Right renal cortex interstitium (tissue), 3 donors: ENCODE data around the gene SRGN. TPM values are rescaled to one million over a fixed set of nuclear protein-coding genes. Genes with fewer than 3 reads are reported as not detected.
"Not testable (repeated sequence)": the region's sequence is repeated elsewhere in the genome, so short reads cannot be mapped to it uniquely, and the experiment has no call there.

Experiments used
- DNase-seq, 3 donors: peaks; one replicate each; pipeline ENCODE4 v3.0.0-alpha.2; 2013; ENCODE audit warnings: low read depth in 3 of 3, low spot score in 2 of 3
- polyA plus RNA-seq, 3 donors: library from polyadenylated mRNA; unstranded; fragments of 120-200 nt; gene quantifications; one replicate each; pipeline ENCODE4 v1.2.1, GENCODE V29; 2013; ENCODE audit not compliant: insufficient read length in 3 of 3

Gene SRGN, protein sequence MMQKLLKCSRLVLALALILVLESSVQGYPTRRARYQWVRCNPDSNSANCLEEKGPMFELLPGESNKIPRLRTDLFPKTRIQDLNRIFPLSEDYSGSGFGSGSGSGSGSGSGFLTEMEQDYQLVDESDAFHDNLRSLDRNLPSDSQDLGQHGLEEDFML
- 10 to 100 TPM; 14.2 to 19.5 (median 16.3) TPM for polyA plus RNA-seq

DNA sequence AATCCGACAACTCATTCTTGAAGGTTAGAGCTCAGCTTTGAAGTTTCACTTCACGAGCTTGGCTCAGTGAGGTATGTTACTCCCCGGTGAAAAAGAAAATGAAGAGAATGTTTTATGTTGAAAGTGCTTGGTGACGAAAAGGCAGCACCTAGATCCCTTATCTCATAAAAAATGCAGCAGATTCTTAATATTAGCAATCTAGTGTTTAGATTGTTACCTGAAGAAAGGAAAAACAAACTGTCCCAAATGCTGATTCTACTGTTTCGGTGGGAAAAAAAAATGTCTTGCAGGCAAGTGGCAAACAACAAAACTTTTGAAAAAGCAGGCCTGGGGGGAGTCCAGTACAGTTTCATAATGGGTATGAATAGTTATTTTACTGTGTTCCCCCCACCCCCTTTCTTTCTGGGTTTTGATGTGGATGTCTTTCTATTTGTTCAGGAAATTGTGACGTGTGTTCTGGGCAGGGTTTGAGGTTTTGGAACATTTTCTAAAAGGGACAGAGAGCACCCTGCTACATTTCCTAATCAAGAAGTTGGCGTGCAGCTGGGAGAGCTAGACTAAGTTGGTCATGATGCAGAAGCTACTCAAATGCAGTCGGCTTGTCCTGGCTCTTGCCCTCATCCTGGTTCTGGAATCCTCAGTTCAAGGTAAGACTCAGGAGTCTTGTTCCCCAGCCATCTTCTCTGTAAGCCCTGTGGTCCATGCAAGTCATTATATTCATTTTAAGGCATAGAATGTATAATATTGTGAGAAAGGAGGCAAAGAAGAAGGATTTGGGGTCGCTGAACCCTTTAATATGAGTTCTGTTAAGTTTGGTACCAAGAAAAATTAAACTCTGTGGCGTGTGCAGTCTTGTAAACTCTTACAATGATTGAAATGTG is at the start of gene SRGN:
Gene SRGN, plus strand, starts transcription at position 514 of the 881 bp plus-strand sequence. Its CDS starts 55 bp downstream, at position 569.
- DNase-seq: no peak

DNA sequence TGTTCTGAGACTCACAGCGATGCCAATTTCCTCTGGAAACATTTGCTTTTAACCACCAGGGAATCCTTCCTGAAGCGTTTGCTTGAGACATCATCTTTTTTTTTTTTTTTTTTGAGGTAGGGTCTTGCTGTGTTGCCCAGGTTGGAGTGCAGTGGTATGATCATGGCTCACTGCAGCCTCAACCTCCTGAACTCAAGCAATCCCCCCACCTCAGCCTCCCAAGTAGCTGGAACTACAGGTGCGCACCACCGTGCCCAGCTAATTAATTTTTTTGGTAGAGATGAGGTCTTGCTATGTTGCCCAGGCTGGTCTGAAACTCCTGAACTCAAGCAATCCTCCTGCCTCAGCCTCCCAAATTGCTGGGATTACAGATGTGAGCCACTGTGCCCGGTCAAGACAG is 47.0 kb upstream of the SRGN start:
- not testable (repeated sequence) for DNase-seq

DNA sequence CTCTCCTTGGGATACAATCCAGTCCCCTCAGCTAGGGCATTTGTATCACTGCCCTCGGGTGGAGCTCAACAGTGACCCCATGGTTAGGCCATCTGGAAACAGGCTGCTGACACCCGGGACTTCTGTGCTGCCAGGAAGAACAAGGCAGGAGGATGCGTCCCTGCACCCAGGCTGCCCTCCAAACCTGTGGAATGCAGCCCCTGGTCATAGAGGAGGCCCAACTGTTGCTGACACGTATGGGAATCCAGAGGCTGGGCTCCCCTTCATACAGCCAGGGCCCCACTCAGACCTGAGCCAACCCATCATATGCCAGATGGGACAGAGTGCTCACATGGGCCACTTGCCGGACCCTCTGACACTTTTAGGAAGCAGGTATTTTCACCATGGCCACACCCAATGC is 45.5 kb upstream of the SRGN start:
- no peak for DNase-seq

DNA sequence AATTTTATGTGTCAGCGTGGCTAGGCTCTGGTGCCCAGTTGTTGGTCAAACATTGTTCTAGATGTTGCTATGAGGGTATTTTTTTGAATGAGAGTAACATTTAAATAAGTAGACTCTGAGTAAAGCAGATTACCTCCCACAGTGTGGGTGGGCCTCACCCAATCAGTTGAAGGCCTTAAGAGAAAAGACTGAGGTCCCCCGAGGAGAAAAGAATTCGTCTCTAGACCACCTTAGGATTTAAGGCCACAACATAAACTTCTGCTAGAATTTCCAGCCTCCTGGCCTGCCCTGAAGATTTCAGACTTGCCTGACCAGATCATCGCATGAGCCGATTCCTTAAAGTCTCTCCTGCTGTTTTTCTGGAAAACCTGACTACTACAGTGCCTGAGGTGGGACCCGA is 45.1 kb upstream of the SRGN start:
- no peak for DNase-seq

DNA sequence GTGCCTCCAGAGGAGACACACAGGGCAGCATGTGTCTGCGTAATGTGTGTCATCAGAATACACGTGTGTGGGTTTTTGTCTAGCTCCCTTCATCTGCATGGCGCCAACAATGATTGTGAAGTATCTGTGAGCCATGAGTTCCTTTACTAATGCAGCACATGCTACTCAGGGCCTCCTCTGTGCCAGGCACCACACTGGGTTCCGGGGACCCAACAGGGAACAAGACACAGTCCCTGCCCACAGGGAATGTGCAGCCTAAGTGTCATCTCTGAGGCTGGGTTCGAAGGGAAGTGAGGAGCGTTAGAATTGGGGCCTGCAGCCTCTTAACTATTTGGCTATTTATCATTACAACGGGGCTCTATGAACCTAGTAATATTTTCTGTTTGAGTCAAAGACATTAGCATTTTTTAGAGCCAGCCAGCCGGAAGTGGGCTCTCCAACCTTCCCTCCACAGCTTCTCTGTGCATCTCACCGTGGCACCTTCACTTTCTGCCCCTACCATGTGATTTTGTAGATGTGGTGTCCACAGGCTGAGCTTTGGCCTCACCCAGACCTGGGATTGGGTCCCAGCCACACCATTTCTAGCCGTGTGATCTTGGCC is 43.9 kb upstream of the SRGN start:
- DNase-seq: no peak

- DNase-seq: no peak
These were observed 43.4 kb upstream of the SRGN start for GRCh38 chr10:69044546-69044945.

DNA sequence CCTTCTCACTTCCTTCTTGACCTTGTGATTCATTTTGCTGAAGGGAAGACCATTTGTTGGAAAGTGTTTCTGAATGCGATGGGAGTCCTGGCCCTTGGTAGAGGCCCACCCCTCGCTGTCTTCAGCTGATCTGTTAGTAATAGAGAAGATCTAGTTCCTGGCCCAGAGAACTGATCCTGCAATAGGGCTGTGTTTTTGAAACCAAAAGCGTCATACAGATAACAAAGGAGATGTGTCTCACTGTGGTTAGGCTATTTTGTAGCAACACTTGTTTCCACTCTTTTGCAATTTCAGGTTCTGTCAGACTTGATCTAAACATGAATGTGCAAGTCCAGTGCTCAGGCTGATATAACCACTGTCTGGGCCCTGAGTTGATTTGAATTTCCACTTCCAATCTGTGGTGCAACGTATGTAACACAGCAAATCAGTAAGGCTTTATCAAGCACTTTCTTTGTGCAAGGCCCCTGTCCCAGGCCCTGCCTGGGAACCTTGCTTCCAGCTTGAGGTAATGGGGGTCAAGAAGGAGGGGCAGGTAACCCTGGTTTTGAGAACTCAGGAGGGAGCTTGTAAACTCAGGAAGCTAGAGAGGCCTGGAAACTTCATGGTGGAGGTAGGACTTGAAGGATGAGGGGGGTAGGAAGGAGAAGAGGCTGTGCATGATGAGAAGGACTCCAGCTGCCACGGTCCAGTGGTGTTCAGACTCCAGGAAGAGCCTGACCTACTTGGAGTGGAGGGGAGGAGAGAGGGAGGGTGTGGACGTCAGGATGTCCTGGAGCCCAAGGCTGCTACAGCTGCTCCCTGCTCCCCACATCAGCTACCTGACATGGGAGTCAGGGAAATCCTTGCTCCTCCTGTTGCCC is 42.2 kb upstream of the SRGN start:
- DNase-seq: no peak

DNA sequence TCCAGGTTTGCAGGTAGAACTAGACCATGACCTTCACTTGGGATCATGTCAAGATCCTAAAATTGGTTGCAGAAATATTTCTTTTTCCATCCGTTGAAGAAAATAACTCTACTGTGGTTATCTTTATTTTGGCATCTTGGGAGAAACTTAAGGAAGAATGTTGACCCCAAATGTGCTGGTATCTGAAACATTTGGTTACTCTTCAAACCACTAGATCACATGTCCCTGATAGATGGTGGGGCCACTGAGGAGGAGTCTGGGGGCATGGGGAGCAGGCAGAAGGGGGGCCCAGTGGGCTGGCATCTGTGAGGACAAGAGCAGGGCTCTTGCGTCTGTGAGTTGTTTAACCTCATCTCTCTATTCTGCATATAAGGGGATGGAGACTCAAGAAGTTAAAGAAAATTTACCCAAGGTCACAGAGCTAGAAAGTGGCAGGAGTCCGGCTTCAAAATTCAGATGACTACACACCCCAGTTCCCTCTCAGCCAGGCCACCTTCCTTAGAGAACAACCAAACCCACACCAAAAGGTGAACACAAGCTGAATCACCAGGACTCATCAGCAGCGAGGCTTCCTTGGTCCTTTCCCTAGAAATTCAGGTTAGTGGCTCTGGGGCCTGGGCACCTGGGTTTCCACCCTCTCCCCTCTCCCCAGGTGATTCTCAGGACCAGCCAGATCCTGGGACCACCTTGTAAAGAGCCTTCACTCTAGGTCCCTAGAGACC is 40.6 kb upstream of the SRGN start:
- DNase-seq: no peak

DNA sequence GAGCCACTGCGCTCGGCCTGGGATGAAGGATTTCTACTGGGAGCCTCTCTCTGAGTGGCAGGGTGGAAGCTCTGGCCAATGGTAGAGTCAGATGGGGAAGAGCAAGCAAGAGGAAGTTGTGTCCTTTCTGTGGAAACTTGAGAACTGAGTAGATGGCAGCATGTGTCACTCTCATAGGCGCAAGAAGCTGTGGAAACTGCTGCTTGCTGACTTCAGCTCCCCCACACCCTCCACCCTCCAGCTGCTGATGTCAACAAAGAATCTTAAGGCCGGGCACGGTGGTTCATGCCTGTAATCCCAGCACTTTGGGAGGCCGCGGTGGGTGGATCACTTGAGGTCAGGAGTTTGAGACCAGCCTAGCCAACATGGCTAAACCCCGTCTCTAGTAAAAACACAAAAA is 39.8 kb upstream of the SRGN start:
- DNase-seq: no peak

DNA sequence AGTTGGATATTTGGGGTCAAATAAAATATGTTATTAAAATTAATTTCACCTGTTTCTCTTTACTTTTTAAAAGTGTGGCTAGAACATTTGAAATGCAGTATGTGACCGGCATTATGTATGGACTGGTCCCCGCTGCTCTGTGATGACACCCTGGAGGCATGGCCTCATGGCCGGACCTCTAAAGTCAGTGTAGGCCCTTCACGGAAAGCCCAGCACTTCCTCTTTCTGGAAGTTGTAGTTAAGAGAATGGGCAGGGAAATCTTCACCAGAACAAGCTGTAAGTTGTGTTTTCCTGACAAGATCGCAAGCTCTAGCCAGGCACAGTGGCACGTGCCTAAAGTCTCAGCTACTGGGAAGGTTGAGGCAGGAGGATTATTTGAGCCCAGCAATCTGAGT is 38.3 kb upstream of the SRGN start:
- DNase-seq: no peak

DNA sequence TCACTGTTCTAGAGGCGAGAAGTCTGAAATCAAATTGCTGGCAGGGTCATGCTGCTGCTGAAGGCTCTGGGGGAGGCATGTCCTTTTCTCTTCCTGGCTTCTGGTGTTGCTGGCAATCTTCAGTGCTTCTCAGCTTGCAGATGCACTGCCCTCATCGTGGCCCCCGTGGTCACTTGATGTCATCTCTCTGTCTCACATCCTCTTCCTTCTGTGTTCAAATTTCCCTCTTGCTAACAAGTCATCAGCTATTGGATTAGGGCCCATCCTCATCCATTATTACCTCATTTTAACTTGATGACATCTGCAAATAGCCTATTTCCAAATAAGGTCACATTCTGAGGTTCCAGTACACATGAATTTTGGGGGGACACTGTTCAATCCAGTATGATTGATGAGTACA is 36.6 kb upstream of the SRGN start:
- DNase-seq: no peak

DNA sequence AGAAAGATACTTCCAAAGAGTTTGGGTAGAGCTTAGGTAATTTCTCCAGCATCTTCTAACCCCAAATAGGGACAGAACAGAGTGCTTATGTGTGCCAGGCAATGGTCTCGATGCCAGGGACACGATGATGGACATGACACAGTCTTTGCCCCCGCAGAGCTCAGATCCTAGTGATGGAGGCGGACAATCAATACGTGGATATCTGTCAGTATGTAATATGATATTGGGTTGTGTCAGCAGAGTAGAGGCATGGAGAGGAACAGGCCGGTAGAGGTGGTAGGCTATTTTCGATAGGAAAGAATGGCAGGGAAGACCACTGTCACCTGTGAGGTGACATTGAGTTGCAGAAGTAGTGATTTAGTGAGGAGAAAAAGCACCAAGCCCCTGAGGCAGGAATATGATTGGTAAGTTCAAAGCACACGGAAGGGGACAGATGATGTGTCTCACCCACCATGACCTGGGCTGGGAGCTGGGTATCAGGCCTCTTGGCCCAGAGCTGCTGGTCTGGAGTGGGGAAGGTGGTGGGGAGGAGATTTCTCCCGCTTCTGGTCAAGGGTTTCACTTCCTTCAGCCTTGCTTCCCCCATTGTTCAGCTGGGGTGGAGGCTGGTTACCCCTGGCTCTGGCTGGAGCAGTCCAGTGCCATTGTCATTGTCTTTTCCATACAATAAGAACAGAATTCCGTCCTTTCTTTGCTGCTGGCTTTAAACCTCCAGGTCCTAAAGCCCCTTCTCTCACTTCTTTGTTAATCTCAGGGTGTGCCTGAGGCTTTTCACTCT is 36.0 kb upstream of the SRGN start:
- DNase-seq: no peak

DNA sequence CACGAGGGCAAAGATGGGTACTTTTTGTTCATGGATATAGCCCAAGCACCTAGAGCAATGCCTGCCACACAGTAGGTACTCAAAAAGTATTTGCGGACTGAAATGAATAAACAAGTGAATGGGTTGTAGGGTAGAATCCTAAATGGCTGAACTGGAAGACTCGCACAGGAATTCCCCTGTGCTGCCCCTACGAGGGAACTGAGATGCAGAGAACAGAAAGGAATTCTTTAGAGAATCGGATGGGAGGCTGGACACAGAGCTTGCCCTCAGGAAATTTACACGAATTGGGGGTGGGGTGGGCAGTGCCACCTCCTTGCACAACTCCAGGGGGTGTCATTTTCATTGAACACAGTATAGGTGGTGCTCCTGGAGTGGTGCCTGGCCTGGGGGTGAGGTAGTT is 35.2 kb upstream of the SRGN start:
- no peak for DNase-seq

GRCh38 chr10:69055241-69055640 is 32.7 kb upstream of the SRGN start:
- no peak for DNase-seq

DNA sequence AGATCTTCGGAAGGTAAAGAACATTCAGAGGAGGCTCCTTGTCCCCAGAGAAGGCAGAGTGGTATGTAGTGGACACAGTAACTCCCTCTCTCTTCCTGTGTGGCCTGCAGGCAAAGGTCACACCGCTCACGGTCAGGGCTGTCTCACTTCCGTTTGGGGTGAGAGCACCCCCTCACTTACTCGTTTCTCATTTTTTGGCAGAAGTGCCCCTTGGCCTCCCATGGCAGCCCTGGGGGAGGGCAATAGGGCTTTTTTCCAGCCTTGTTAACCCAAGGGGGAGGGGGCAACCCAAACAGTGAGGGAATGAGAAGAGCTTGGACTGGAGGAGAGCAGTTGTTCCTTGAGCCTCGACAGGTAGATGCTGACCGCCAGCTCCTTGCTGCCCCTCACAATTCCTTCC is 31.8 kb upstream of the SRGN start:
- no peak for DNase-seq

- no peak for DNase-seq
These were observed 31.2 kb upstream of the SRGN start for GRCh38 chr10:69056536-69057260.

GRCh38 chr10:69057261-69057950 is 30.5 kb upstream of the SRGN start:
- no peak for DNase-seq

DNA sequence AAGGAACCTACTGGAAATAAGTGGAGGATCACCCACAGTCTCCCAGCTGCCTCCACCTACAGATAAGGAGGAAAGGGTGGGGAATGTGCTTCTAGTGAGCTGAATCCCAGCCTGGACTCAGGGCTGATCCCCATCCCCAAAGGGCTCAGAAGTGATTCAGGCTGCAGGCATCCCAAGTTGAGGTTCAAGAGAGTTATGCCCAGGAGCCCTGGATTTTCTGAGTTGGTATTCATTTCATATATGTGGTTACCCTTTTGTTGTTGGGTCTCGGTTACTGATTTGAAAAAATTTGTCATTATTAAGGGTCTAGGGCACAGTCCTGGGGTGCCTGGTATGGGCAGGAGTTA is 30.0 kb upstream of the SRGN start:
- DNase-seq: no peak
